ENCODE results near the gene TRRAP. TPM values are rescaled to one million over a fixed set of nuclear protein-coding genes. Genes with fewer than 3 reads are reported as not detected.

The TRRAP gene
- total RNA-seq, 2 donors from 2014 or later, result 21.1 to 25.2 TPM

DNA sequence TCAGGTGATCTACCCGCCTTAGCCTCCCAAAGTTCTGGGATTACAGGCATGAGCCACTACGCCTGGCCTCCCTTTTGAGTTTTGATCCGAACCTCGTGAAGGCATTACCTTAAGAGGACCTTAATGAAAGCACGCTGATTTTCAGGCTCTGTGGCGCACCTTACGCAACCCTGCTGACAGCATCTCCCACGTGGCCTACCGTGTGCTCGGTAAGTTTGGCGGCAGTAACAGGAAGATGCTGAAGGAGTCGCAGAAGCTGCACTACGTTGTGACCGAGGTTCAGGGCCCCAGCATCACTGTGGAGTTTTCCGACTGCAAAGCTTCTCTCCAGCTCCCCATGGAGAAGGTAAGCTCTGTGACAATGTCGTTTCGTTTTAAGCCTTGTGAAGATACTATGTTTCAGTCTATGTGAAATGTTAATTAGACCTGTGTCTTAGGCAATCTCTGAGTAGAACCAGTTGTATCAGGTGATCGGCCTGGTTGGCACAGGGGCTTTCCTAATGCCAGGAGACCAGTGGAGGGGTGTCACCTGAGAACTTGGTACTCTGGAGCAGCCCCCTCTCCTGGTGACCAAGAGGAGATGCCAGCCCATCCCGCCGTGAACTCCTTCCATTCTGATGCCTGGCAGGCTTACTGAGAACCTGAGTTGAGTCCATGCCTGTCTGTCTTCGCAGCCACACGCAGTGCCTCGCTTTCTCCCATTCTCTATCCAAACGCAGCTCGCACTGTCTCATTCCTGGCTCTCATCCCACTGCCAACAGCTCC, 43.5 kb downstream of the TRRAP start:
- Histone ChIP-seq H3K9me3 (no peaks in the 10 kb centered on the region), H3K4me1 (no peaks in the 10 kb centered on the region), H3K27ac (no peak overlapping the region), H3K36me3 (replicated peaks in 1 of 2; ENCODE audit: insufficient read depth in 1 of 2, low read depth in 2 of 2) (peaks cover 12 to 35% of the 10 kb centered on the region in 2 donors), H3K27me3 (no peaks in the 10 kb centered on the region), H3K4me3 (no peak overlapping the region)
- DNase-seq, result no peak
- ATAC-seq, result no peak
- TF ChIP-seq POLR2A (IDR thresholded peaks at IDR 0.05), result no peak
- TF ChIP-seq, protein P1, sequence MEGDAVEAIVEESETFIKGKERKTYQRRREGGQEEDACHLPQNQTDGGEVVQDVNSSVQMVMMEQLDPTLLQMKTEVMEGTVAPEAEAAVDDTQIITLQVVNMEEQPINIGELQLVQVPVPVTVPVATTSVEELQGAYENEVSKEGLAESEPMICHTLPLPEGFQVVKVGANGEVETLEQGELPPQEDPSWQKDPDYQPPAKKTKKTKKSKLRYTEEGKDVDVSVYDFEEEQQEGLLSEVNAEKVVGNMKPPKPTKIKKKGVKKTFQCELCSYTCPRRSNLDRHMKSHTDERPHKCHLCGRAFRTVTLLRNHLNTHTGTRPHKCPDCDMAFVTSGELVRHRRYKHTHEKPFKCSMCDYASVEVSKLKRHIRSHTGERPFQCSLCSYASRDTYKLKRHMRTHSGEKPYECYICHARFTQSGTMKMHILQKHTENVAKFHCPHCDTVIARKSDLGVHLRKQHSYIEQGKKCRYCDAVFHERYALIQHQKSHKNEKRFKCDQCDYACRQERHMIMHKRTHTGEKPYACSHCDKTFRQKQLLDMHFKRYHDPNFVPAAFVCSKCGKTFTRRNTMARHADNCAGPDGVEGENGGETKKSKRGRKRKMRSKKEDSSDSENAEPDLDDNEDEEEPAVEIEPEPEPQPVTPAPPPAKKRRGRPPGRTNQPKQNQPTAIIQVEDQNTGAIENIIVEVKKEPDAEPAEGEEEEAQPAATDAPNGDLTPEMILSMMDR (IDR thresholded peaks at IDR 0.05), result no peak
- intact Hi-C loops (cut with DNase I), result no loop called here
- 87 to 93% methylated on average over 24 to 25 of the region's 25 CpGs for WGBS, 2 donors

DNA sequence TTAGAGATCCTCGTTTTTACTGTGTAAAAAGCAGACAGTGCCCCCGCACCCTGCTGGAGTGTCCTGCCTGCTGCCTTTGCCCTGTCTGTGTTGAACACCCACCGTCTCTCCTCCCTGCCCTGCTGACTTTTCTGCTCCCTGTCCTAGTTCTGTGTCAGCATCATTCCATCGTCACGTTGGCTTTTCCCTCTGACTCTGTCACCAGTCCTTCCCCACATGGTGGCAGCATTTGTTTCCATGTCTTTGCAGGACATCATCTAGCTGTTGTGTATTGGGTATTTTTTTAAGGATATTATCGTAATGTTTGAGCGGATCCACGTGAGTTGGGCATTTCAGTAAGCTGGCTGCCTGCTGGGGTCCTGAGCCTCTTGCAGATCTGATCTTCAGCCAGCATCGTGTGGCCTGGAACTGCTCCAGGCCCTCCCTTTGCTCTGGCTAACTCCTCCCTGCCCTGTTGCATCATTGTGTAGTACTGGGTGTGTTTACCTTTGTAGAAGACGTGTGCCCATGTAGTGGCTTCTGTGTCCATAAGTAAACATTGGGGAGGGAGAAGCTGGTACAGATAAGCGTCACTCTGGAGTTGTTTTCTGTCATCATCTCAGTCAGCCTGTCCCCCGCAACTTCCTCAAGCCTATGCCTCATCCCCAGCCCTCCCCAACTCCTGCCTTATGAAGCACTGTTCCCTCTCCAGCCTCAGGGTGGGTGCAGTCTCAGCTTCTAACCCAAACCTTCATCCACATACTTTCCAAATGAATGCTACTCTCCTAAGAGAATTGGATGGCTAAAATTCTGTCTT, 44.3 kb downstream of the TRRAP start:
- 72 to 78% methylated on average over 12 of the region's 12 CpGs for WGBS, 2 donors

DNA sequence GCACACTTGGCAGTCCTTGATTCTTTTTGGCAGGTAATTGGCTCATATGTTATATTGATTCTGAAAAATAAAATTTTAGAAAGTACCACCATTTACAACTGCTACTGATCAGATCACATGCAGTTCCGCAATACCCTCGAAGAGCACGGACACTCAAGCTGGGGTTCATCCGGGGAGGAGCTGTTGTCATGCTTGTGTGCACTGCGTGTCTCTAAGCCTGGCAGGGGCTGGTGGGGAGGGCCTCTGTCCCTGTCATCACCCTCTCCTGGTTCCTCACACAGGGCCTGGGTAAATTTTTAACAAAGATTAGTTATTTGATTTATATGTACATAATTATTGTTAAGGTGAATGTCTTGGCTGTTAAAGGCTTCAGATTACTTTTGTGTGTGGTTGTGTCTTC, 45.2 kb downstream of the TRRAP start:
- no peak for ATAC-seq
- H3K9me3 ChIP-seq, result no peaks in the 10 kb centered on the region
- no peak for DNase-seq
- H3K36me3 ChIP-seq (replicated peaks in 1 of 2; ENCODE audit: insufficient read depth in 1 of 2, low read depth in 2 of 2), result peaks cover 2 to 32% of the 10 kb centered on the region in 2 donors
- H3K4me3 ChIP-seq, result no peak overlapping the region
- 88 to 95% methylated on average over 5 of the region's 5 CpGs for WGBS, 2 donors
- H3K4me1 ChIP-seq, result no peaks in the 10 kb centered on the region
- no peak overlapping the region for H3K27ac ChIP-seq
- intact Hi-C loops (cut with DNase I), result no loop called here
- H3K27me3 ChIP-seq, result no peaks in the 10 kb centered on the region
- TF ChIP-seq POLR2A (IDR thresholded peaks at IDR 0.05), result no peak
- TF ChIP-seq, protein P1 (IDR thresholded peaks at IDR 0.05), result no peak

More for the DNA sequence above, 44.3 kb downstream of the TRRAP start:
- peaks cover 7 to 31% of the 10 kb centered on the region in 2 donors for H3K36me3 ChIP-seq (replicated peaks in 1 of 2; ENCODE audit: insufficient read depth in 1 of 2, low read depth in 2 of 2)
- no peaks in the 10 kb centered on the region for H3K27me3 ChIP-seq
- DNase-seq, result peak in 3 of 4 donors; percentile 18 to 22 (median 22)
- no peak overlapping the region for H3K27ac ChIP-seq
- H3K4me1 ChIP-seq, result no peaks in the 10 kb centered on the region
- intact Hi-C loops (cut with DNase I), result no loop called here
- no peak for ATAC-seq
- H3K9me3 ChIP-seq, result no peaks in the 10 kb centered on the region
- H3K4me3 ChIP-seq, result no peak overlapping the region
- TF ChIP-seq, protein P1 (IDR thresholded peaks at IDR 0.05), result no peak
- no peak for TF ChIP-seq POLR2A (IDR thresholded peaks at IDR 0.05)

DNA sequence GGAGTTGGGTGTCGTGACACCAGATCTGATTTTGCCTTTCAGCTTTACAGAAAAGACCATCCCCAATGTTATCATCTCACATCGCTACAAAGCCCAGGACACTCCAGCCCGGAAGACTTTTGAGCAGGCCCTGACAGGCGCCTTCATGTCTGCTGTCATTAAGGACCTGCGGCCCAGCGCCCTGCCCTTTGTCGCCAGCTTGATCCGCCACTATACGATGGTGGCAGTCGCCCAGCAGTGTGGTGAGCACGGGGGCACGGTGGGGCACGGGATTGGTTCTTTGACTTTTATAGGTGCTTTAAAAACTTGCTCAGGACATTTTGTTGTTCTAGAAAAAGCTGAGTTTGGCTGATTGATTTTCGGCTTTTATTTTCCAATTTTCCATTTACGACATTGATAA, 48.8 kb downstream of the TRRAP start:
- ATAC-seq (no peak), DNase-seq (no peak)
- Histone ChIP-seq H3K9me3 (no peaks in the 10 kb centered on the region), H3K27me3 (no peaks in the 10 kb centered on the region), H3K4me3 (no peak overlapping the region), H3K36me3 (replicated peaks in 1 of 2; ENCODE audit: insufficient read depth in 1 of 2, low read depth in 2 of 2) (peaks cover 8 to 39% of the 10 kb centered on the region in 2 donors), H3K27ac (no peak overlapping the region), H3K4me1 (no peaks in the 10 kb centered on the region)
- TF ChIP-seq POLR2A (IDR thresholded peaks at IDR 0.05), result no peak
- TF ChIP-seq, protein P1 (IDR thresholded peaks at IDR 0.05), result no peak
- intact Hi-C loops (cut with DNase I), result no loop called here
- 95% methylated on average over 15 of the region's 15 CpGs for WGBS, 2 donors

All from body of pancreas (tissue), 4 donors.